ENCODE data around the gene KRT15. TPM values are rescaled to one million over a fixed set of nuclear protein-coding genes. Genes with fewer than 3 reads are reported as not detected.

Gene KRT15
- total RNA-seq, 1 donor from 2014 or later: not detected

GRCh38 chr17:41498276-41498675, 20.4 kb downstream of the KRT15 start:
- Histone ChIP-seq H3K27me3 (ENCODE audit: low read depth) (peaks cover 70% of the 10 kb centered on the region), H3K36me3 (no peaks in the 10 kb centered on the region), H3K4me1 (no peaks in the 10 kb centered on the region), H3K4me3 (no peak overlapping the region), H3K9me3 (replicated peaks) (no peaks in the 10 kb centered on the region), H3K27ac (replicated peaks) (no peak overlapping the region)
- intact Hi-C loops (cut with micrococcal nuclease): no loop called here
- no peak for DNase-seq
- no peak for TF ChIP-seq CTCF (IDR thresholded peaks at IDR 0.05; ENCODE audit: borderline replicate concordance)

- DNase-seq: peak; percentile 48
- Histone ChIP-seq H3K36me3 (no peaks in the 10 kb centered on the region), H3K27me3 (ENCODE audit: low read depth) (peaks cover 68% of the 10 kb centered on the region), H3K27ac (replicated peaks) (no peak overlapping the region), H3K4me3 (no peak overlapping the region), H3K9me3 (replicated peaks) (no peaks in the 10 kb centered on the region), H3K4me1 (no peaks in the 10 kb centered on the region)
- peak; percentile 62 for TF ChIP-seq CTCF (IDR thresholded peaks at IDR 0.05; ENCODE audit: borderline replicate concordance)
- intact Hi-C loops (cut with micrococcal nuclease): no loop called here
Observed at GRCh38 chr17:41496803-41497484, 21.7 kb downstream of the KRT15 start.

GRCh38 chr17:41494524-41494923, 24.2 kb downstream of the KRT15 start:
- Histone ChIP-seq H3K4me3 (no peak overlapping the region), H3K9me3 (replicated peaks) (no peaks in the 10 kb centered on the region), H3K27me3 (ENCODE audit: low read depth) (peaks cover 60% of the 10 kb centered on the region), H3K36me3 (no peaks in the 10 kb centered on the region), H3K4me1 (no peaks in the 10 kb centered on the region), H3K27ac (replicated peaks) (no peak overlapping the region)
- no peak for TF ChIP-seq CTCF (IDR thresholded peaks at IDR 0.05; ENCODE audit: borderline replicate concordance)
- intact Hi-C loops (cut with micrococcal nuclease): no loop called here
- no peak for DNase-seq

GRCh38 chr17:41492771-41493170, 25.9 kb downstream of the KRT15 start:
- peaks cover 60% of the 10 kb centered on the region for H3K27me3 ChIP-seq (ENCODE audit: low read depth)
- no peak overlapping the region for H3K4me3 ChIP-seq
- H3K36me3 ChIP-seq: no peaks in the 10 kb centered on the region
- H3K4me1 ChIP-seq: no peaks in the 10 kb centered on the region
- peak overlapping the region; percentile 27 for H3K27ac ChIP-seq (replicated peaks)
- intact Hi-C loops (cut with micrococcal nuclease): no loop called here
- no peaks in the 10 kb centered on the region for H3K9me3 ChIP-seq (replicated peaks)
- peak; percentile 30 for DNase-seq
- TF ChIP-seq CTCF (IDR thresholded peaks at IDR 0.05; ENCODE audit: borderline replicate concordance): no peak

- Histone ChIP-seq H3K27ac (replicated peaks) (peak overlapping the region; percentile 27), H3K9me3 (replicated peaks) (no peaks in the 10 kb centered on the region), H3K36me3 (no peaks in the 10 kb centered on the region), H3K27me3 (ENCODE audit: low read depth) (peaks cover 60% of the 10 kb centered on the region), H3K4me3 (no peak overlapping the region), H3K4me1 (no peaks in the 10 kb centered on the region)
- intact Hi-C loops (cut with micrococcal nuclease): no loop called here
- no peak for DNase-seq
- no peak for TF ChIP-seq CTCF (IDR thresholded peaks at IDR 0.05; ENCODE audit: borderline replicate concordance)
Observed at GRCh38 chr17:41492351-41492750, 26.3 kb downstream of the KRT15 start.

Data from left ventricle myocardium inferior (tissue), 1 donor.